CD14-positive monocyte (primary cell): ENCODE results near the gene IGF1. TPM values are rescaled to one million over a fixed set of nuclear protein-coding genes. Genes with fewer than 3 reads are reported as not detected.

ENCODE experiments used
- DNase-seq, 3 donors: peaks; one replicate each; pipeline ENCODE4 v3.0.0-alpha.2; 2011 to 2022
- H2AFZ ChIP-seq: 2 replicates; pipeline ENCODE4 v1.6.0; 2012; ENCODE audit warnings: mild to moderate bottlenecking, low read depth, low read length, inconsistent platforms; ENCODE audit not compliant: insufficient read depth, poor library complexity, severe bottlenecking
- H3K27ac ChIP-seq, 2 donors: 1 replicate in 1 of 2; 2 replicates in 1 of 2; pipeline ENCODE4 v1.5.1; 2012 to 2013; ENCODE audit warnings: low read length in 2 of 2, control low read depth in 1 of 2, inconsistent platforms in 1 of 2, low read depth in 1 of 2, mild to moderate bottlenecking in 1 of 2
- H3K27me3 ChIP-seq, 2 donors: one replicate each; pipeline versions ENCODE4 v1.6.0 to v1.6.1; 2011 to 2013; ENCODE audit warnings: low read length in 2 of 2; ENCODE audit not compliant: control insufficient read depth in 2 of 2, insufficient read depth in 2 of 2
- H3K36me3 ChIP-seq, 2 donors: replicated peaks in 1 of 2; 1 replicate in 1 of 2; 2 replicates in 1 of 2; pipeline versions ENCODE4 v1.5.1 to v1.6.1; 2012 to 2013; ENCODE audit warnings: low read length in 2 of 2, control low read depth in 1 of 2, inconsistent platforms in 1 of 2, mild to moderate bottlenecking in 1 of 2; ENCODE audit not compliant: insufficient read depth in 2 of 2, control insufficient read depth in 1 of 2
- H3K4me1 ChIP-seq, 2 donors: 1 replicate in 1 of 2; 2 replicates in 1 of 2; pipeline versions ENCODE4 v1.5.1 to v1.6.1; 2012 to 2013; ENCODE audit warnings: low read length in 2 of 2, control low read depth in 1 of 2, inconsistent platforms in 1 of 2, mild to moderate bottlenecking in 1 of 2, moderate library complexity in 1 of 2; ENCODE audit not compliant: insufficient read depth in 2 of 2, control insufficient read depth in 1 of 2
- H3K4me2 ChIP-seq: replicated peaks from 2 replicates; pipeline ENCODE3; 2012; ENCODE audit warnings: low read length, moderate library complexity, mild to moderate bottlenecking; ENCODE audit not compliant: poor library complexity, severe bottlenecking; ENCODE audit errors: extremely low read depth
- H3K4me3 ChIP-seq, 3 experiments: fragments of 200-600 bp in 1 of 3; sonication (generic) in 1 of 3; replicated peaks in 1 of 3; 1 replicate in 2 of 3; 2 replicates in 1 of 3; pipeline ENCODE4 v1.5.1; 2011 to 2013; ENCODE audit warnings: low read length in 3 of 3, mild to moderate bottlenecking in 3 of 3, control low read depth in 2 of 3, low read depth in 2 of 3, inconsistent platforms in 1 of 3, moderate library complexity in 1 of 3
- H3K79me2 ChIP-seq: 2 replicates; pipeline ENCODE4 v1.6.0; 2012; ENCODE audit warnings: mild to moderate bottlenecking, control low read depth, inconsistent platforms, low read length, moderate library complexity; ENCODE audit not compliant: insufficient read depth
- H3K9ac ChIP-seq: 2 replicates; pipeline ENCODE4 v1.6.0; 2017; ENCODE audit warnings: low read length, mild to moderate bottlenecking; ENCODE audit not compliant: insufficient read depth, poor library complexity, severe bottlenecking
- H3K9me3 ChIP-seq, 2 donors: replicated peaks in 1 of 2; 1 replicate in 1 of 2; 2 replicates in 1 of 2; pipeline versions ENCODE4 v1.5.1 to v1.6.1; 2012 to 2013; ENCODE audit warnings: low read length in 2 of 2, control low read depth in 1 of 2; ENCODE audit not compliant: control insufficient read depth in 1 of 2, insufficient read depth in 1 of 2
- H4K20me1 ChIP-seq: 2 replicates; pipeline ENCODE4 v1.6.0; 2012; ENCODE audit warnings: mild to moderate bottlenecking, low read length, control low read depth, moderate library complexity; ENCODE audit not compliant: insufficient read depth
- H3K27ac Mint-ChIP-seq, 7 donors: one replicate each; pipeline ENCODE4 v1.8.0; 2020; ENCODE audit warnings: mild to moderate bottlenecking in 7 of 7, mixed read lengths in 7 of 7, moderate library complexity in 6 of 7, inconsistent platforms in 2 of 7
- H3K27me3 Mint-ChIP-seq, 3 donors: one replicate each; pipeline ENCODE4 v1.8.0; 2021 to 2022; ENCODE audit warnings: low read depth in 3 of 3, mild to moderate bottlenecking in 3 of 3, mixed read lengths in 3 of 3, moderate library complexity in 3 of 3, inconsistent platforms in 1 of 3
- H3K36me3 Mint-ChIP-seq, 2 donors: one replicate each; pipeline ENCODE4 v1.8.0; 2020; ENCODE audit warnings: mixed read lengths in 2 of 2, inconsistent platforms in 1 of 2, mild to moderate bottlenecking in 1 of 2
- H3K4me1 Mint-ChIP-seq: one replicate; pipeline ENCODE4 v1.8.0; 2020; ENCODE audit warnings: mild to moderate bottlenecking, mixed read lengths
- H3K4me3 Mint-ChIP-seq, 2 donors: one replicate each; pipeline ENCODE4 v1.8.0; 2020; ENCODE audit warnings: mild to moderate bottlenecking in 2 of 2, mixed read lengths in 2 of 2, moderate library complexity in 1 of 2
- H3K9me3 Mint-ChIP-seq, 7 donors: one replicate each; pipeline ENCODE4 v1.8.0; 2020 to 2022; ENCODE audit warnings: mixed read lengths in 7 of 7, mild to moderate bottlenecking in 6 of 7, moderate library complexity in 6 of 7, inconsistent platforms in 2 of 7
- WGBS: methylation state at CpG from one replicate; pipeline ENCODE4 v1.1.5; 2013; ENCODE audit warnings: missing lambda C conversion rate; ENCODE audit not compliant: insufficient coverage; 5-methylcytosine and 5-hydroxymethylcytosine counted together
- intact Hi-C, 2 donors: fragments of 100-400 bp; cut with micrococcal nuclease; formaldehyde crosslinking; loops; one replicate each; pipeline versions ENCODE4 v1.15.0 to v1.15.1; 2023
- polyA plus RNA-seq, 3 donors: library from polyadenylated mRNA; depleted of rRNA in 1 of 3; unstranded in 2 of 3; stranded (reverse) in 1 of 3; fragments of 300-500 nt in 2 of 3; fragments of >200 nt in 1 of 3; fragmentation: Illumina TruSeq in 2 of 3; gene quantifications; 1 replicate in 2 of 3; 2 replicates in 1 of 3; pipeline ENCODE4 v1.2.3, GENCODE V29; 2012 to 2021
- TF ChIP-seq, protein P1 (sequence below): fragments of 200-600 bp; IDR thresholded peaks from one replicate; pipeline ENCODE4 v1.8.0; 2022; ENCODE audit warnings: antibody characterized with exemption, mild to moderate bottlenecking

Gene IGF1
- polyA plus RNA-seq, 3 donors, result not detected

DNA sequence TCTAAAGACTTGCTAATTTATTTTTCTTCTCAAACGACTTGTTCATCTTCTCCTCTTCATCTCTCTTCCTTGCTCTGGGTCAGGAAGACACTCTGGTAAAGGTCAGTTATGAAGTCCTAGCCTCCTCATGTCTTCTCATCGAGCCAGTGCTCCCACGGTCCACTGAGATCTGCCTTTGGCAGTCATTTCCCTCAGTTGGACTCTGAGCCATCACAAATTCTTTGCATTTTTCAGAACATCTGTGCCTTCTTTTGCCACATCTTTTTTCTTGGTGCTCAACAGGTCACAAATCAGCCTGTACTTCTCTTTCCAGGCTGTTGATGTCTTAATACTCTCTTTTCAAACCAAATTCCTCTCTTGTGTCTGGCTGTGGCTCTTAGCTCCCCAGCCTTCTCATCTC, 49.7 kb downstream of the IGF1 start:
- intact Hi-C loops, result no loop called here
- H3K27me3 Mint-ChIP-seq, result peaks cover 0 to 3% (median 1%) of the 10 kb centered on the region in 3 donors
- Histone ChIP-seq H3K79me2 (no peaks in the 10 kb centered on the region), H3K4me2 (no peak overlapping the region), H3K4me3 (no peak overlapping the region), H3K27ac (no peak overlapping the region), H3K36me3 (no peaks in the 10 kb centered on the region), H3K9me3 (no peaks in the 10 kb centered on the region), H3K27me3 (no peaks in the 10 kb centered on the region), H4K20me1 (no peaks in the 10 kb centered on the region), H2AFZ (no peak overlapping the region), H3K4me1 (no peaks in the 10 kb centered on the region), H3K9ac (no peak overlapping the region)
- peaks cover 0 to 3% (median 2%) of the 10 kb centered on the region in 7 donors for H3K9me3 Mint-ChIP-seq
- no peak overlapping the region for H3K27ac Mint-ChIP-seq
- no peak overlapping the region for H3K4me3 Mint-ChIP-seq
- no peak for DNase-seq
- no peaks in the 10 kb centered on the region for H3K4me1 Mint-ChIP-seq
- H3K36me3 Mint-ChIP-seq, result no peaks in the 10 kb centered on the region
- TF ChIP-seq, protein P1, sequence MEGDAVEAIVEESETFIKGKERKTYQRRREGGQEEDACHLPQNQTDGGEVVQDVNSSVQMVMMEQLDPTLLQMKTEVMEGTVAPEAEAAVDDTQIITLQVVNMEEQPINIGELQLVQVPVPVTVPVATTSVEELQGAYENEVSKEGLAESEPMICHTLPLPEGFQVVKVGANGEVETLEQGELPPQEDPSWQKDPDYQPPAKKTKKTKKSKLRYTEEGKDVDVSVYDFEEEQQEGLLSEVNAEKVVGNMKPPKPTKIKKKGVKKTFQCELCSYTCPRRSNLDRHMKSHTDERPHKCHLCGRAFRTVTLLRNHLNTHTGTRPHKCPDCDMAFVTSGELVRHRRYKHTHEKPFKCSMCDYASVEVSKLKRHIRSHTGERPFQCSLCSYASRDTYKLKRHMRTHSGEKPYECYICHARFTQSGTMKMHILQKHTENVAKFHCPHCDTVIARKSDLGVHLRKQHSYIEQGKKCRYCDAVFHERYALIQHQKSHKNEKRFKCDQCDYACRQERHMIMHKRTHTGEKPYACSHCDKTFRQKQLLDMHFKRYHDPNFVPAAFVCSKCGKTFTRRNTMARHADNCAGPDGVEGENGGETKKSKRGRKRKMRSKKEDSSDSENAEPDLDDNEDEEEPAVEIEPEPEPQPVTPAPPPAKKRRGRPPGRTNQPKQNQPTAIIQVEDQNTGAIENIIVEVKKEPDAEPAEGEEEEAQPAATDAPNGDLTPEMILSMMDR, result no peak
- WGBS, result 88% methylated on average over 3 of the region's 3 CpGs

DNA sequence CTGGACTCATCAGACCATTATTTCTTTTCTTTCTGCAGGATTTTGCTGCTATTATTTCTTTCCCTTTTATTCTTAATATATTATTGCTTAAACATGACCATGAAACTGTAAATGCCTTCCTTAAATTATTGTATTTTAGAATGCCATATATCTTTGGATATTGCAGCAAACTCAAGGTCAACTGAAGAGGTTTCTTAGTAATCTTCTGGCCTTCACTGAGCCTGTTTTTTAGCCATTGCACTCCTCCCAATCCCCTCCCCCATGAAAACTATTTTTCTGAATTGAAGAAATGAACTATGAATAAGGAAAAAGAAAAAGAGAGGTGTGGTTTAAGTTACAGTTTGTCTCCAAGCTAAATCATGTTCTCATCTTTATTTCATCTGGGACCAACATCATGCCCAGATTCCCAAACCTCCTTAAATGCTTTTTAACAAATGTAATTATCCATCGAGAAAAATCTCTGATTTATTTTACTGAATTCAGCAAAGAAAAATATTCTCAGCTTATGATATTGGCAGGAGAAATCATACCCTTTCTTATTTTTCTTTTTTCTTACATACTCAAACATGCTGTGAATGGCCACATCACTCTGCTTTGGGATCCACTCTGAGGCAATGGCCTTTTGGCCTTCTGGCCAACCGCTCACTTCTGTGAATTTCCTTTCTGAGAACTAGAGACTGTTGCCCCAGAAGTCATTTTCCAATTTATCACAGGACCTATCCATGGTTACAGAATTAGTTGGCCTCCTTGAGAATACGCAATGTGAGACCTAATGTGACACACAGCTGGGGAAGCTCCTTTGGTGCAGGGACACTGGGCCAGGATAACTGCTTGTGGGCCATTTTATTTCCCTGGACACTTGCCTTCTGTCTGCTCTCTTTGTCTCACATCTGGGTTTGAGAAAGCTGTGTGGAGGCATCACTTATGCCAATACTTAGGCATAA, 50.9 kb downstream of the IGF1 start:
- no peak for DNase-seq
- Histone ChIP-seq H3K9ac (no peak overlapping the region), H3K4me2 (no peak overlapping the region), H3K9me3 (no peaks in the 10 kb centered on the region), H3K79me2 (no peaks in the 10 kb centered on the region), H4K20me1 (no peaks in the 10 kb centered on the region), H3K27ac (no peak overlapping the region), H3K36me3 (no peaks in the 10 kb centered on the region), H3K4me3 (no peak overlapping the region), H3K4me1 (no peaks in the 10 kb centered on the region), H3K27me3 (no peaks in the 10 kb centered on the region), H2AFZ (no peak overlapping the region)
- WGBS, result 81% methylated on average over 2 of the region's 3 CpGs
- peaks cover 0 to 3% (median 1%) of the 10 kb centered on the region in 3 donors for H3K27me3 Mint-ChIP-seq
- intact Hi-C loops, result no loop called here
- no peaks in the 10 kb centered on the region for H3K4me1 Mint-ChIP-seq
- TF ChIP-seq, protein P1, result no peak
- H3K27ac Mint-ChIP-seq, result no peak overlapping the region
- peaks cover 0 to 3% (median 2%) of the 10 kb centered on the region in 7 donors for H3K9me3 Mint-ChIP-seq
- no peaks in the 10 kb centered on the region for H3K36me3 Mint-ChIP-seq
- H3K4me3 Mint-ChIP-seq, result no peak overlapping the region
